ENCODE results near the gene TTC27. TPM values are rescaled to one million over a fixed set of nuclear protein-coding genes. Genes with fewer than 3 reads are reported as not detected.

TTC27 gene
- 9.0 and 13.5 TPM in 2 replicates for polyA plus RNA-seq

GRCh38 chr2:32627814-32628579 lies at the start of gene TTC27:
Gene TTC27, plus strand, starts transcription at chr2:32628050. Its CDS starts 243 bp downstream, at chr2:32628293.

